Upper lobe of left lung (tissue), 4 donors: ENCODE results near the gene RAPGEF2.

ENCODE experiments used
- POLR2A ChIP-seq, 4 donors: fragments of 450-650 bp; IDR thresholded peaks; one replicate each; pipeline ENCODE4 v1.5.1; 2016 to 2017; ENCODE audit warnings: antibody characterized with exemption in 4 of 4, mild to moderate bottlenecking in 2 of 4
- TF ChIP-seq, protein P1 (sequence below), 6 experiments: fragments of 450-650 bp in 4 of 6; fragments of 200-600 bp in 2 of 6; sonication (generic) in 2 of 6; IDR thresholded peaks; one replicate each; pipeline ENCODE4 v1.5.1; 2016 to 2019; ENCODE audit warnings: antibody characterized with exemption in 6 of 6

DNA sequence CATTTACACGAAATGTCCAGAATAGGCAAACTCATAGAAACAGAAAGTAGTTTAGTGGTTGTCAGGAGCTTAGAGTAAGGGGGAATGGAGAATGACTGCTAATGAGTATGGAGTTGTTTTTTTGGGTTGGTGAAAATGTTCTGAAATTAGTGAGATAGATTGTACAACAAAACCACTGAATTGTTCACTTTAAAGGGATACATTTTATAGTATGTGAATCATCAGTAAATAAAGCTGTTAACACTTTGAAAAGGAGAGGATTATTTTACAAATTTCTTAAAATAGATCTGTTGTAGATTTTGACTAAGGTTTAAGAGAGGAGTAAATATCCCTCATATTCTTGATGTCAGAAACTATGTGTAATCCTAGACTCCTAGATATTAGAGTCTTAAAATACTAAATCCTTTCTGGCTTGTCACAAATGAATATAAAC is 82.7 kb downstream of the RAPGEF2 start:
- TF ChIP-seq, protein P1, sequence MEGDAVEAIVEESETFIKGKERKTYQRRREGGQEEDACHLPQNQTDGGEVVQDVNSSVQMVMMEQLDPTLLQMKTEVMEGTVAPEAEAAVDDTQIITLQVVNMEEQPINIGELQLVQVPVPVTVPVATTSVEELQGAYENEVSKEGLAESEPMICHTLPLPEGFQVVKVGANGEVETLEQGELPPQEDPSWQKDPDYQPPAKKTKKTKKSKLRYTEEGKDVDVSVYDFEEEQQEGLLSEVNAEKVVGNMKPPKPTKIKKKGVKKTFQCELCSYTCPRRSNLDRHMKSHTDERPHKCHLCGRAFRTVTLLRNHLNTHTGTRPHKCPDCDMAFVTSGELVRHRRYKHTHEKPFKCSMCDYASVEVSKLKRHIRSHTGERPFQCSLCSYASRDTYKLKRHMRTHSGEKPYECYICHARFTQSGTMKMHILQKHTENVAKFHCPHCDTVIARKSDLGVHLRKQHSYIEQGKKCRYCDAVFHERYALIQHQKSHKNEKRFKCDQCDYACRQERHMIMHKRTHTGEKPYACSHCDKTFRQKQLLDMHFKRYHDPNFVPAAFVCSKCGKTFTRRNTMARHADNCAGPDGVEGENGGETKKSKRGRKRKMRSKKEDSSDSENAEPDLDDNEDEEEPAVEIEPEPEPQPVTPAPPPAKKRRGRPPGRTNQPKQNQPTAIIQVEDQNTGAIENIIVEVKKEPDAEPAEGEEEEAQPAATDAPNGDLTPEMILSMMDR (IDR thresholded peaks at IDR 0.05): no peak
- no peak for TF ChIP-seq POLR2A (IDR thresholded peaks at IDR 0.05)
